ENCODE measurements around the gene TXNDC11. TPM values are rescaled to one million over a fixed set of nuclear protein-coding genes. Genes with fewer than 3 reads are reported as not detected.

The TXNDC11 gene
- total RNA-seq, 1 experiment from 2014 or later: 11.1 TPM

- ChIA-PET POLR2A (interaction anchor here (0.7 kb wide), 1 partner anchor 38 kb away, joined by 5 read pairs; no protein-coding TSS in a partner anchor), CTCF (no interaction called here)
- DNase-seq (ENCODE audit: low spot score) (no peak), ATAC-seq (no peak)
- Mint-ChIP-seq H3K27ac (no peak overlapping the region), H3K9me3 (no peaks in the 10 kb centered on the region), H3K4me3 (no peak overlapping the region), H3K27me3 (ENCODE audit: low read depth) (no peaks in the 10 kb centered on the region), H3K4me1 (no peaks in the 10 kb centered on the region), H3K36me3 (peaks cover 67% of the 10 kb centered on the region)
- TF ChIP-seq ZNF512 (CRISPR knock-in tag; IDR thresholded peaks at IDR 0.05; ENCODE audit: borderline replicate concordance) (no peak), ATF3 (CRISPR knock-in tag; conservative IDR thresholded peaks at IDR 0.05) (no peak), ZNF138 (CRISPR knock-in tag; conservative IDR thresholded peaks at IDR 0.05) (no peak), OVOL2 (CRISPR knock-in tag; IDR thresholded peaks at IDR 0.05; ENCODE audit: borderline replicate concordance) (no peak), SMAD4 (CRISPR knock-in tag; IDR thresholded peaks at IDR 0.05) (no peak), JUN (CRISPR knock-in tag; IDR thresholded peaks at IDR 0.05) (no peak), GABPB1 (CRISPR knock-in tag; IDR thresholded peaks at IDR 0.05) (no peak), ZSCAN18 (CRISPR knock-in tag; IDR thresholded peaks at IDR 0.05) (no peak), GRHL2 (CRISPR knock-in tag; IDR thresholded peaks at IDR 0.05; ENCODE audit: insufficient replicate concordance, severe bottlenecking) (no peak), EMX1 (CRISPR knock-in tag; IDR thresholded peaks at IDR 0.05) (no peak), ZNF425 (CRISPR knock-in tag; conservative IDR thresholded peaks at IDR 0.05) (no peak), RELA (CRISPR knock-in tag; IDR thresholded peaks at IDR 0.05; ENCODE audit: borderline replicate concordance) (no peak), ELF4 (CRISPR knock-in tag; IDR thresholded peaks at IDR 0.05; ENCODE audit: low read depth) (no peak)
Observed at GRCh38 chr16:11759163-11759834, 16.6 kb upstream of the TXNDC11 start.

- no peaks in the 10 kb centered on the region for H3K9me3 Mint-ChIP-seq
- H3K27me3 Mint-ChIP-seq (ENCODE audit: low read depth): no peaks in the 10 kb centered on the region
- DNase-seq (ENCODE audit: low spot score): no peak
Observed at GRCh38 chr16:11757671-11758545, 15.3 kb upstream of the TXNDC11 start.

GRCh38 chr16:11756248-11756647, 13.6 kb upstream of the TXNDC11 start:
- Mint-ChIP-seq H3K27me3 (ENCODE audit: low read depth) (no peaks in the 10 kb centered on the region), H3K27ac (no peak overlapping the region), H3K36me3 (peaks cover 63% of the 10 kb centered on the region), H3K4me3 (no peak overlapping the region), H3K9me3 (no peaks in the 10 kb centered on the region), H3K4me1 (no peaks in the 10 kb centered on the region)
- ATAC-seq (no peak), DNase-seq (ENCODE audit: low spot score) (no peak)
- ChIA-PET CTCF (no interaction called here), POLR2A (no interaction called here)
- TF ChIP-seq MYBL2 (CRISPR knock-in tag; IDR thresholded peaks at IDR 0.05) (no peak), ZNF138 (CRISPR knock-in tag; conservative IDR thresholded peaks at IDR 0.05) (no peak), ZNF425 (CRISPR knock-in tag; conservative IDR thresholded peaks at IDR 0.05) (no peak), ZNF317 (CRISPR knock-in tag; IDR thresholded peaks at IDR 0.05; ENCODE audit: borderline replicate concordance, low read depth) (no peak), ELF4 (CRISPR knock-in tag; IDR thresholded peaks at IDR 0.05; ENCODE audit: low read depth) (no peak), ATF6 (CRISPR knock-in tag; IDR thresholded peaks at IDR 0.05) (no peak), TCF7 (CRISPR knock-in tag; IDR thresholded peaks at IDR 0.05; ENCODE audit: low read depth) (no peak)

More at GRCh38 chr16:11757671-11758545, 15.3 kb upstream of the TXNDC11 start:
- H3K4me1 Mint-ChIP-seq: no peaks in the 10 kb centered on the region
- H3K27ac Mint-ChIP-seq: no peak overlapping the region
- POLR2A ChIA-PET: no interaction called here
- ATAC-seq: no peak
- TF ChIP-seq GABPB1 (CRISPR knock-in tag; IDR thresholded peaks at IDR 0.05) (peak; percentile 49; the same call in 1 of the 2 replicates), ZBTB21 (CRISPR knock-in tag; IDR thresholded peaks at IDR 0.05; ENCODE audit: borderline replicate concordance) (no peak)
- H3K36me3 Mint-ChIP-seq: peaks cover 68% of the 10 kb centered on the region
- CTCF ChIA-PET: no interaction called here
- no peak overlapping the region for H3K4me3 Mint-ChIP-seq
